ENCODE data around the gene GAPVD1. TPM values are rescaled to one million over a fixed set of nuclear protein-coding genes. Genes with fewer than 3 reads are reported as not detected.

The GAPVD1 gene
- total RNA-seq, 1 experiment from 2014 or later, result 39.5 TPM

GRCh38 chr9:125246261-125246667, 15.4 kb upstream of the GAPVD1 start:
- Histone ChIP-seq H2BK15ac (ENCODE audit: low read depth, low read length) (no peak overlapping the region), H4K5ac (ENCODE audit: insufficient read length, low read depth, low read length) (no peak overlapping the region), H2BK5ac (ENCODE audit: insufficient read length, low read length) (no peak overlapping the region), H3K4me2 (ENCODE audit: insufficient read depth, insufficient read length, low read length) (no peak overlapping the region), H3K23ac (ENCODE audit: insufficient read length, low read depth, low read length) (no peak overlapping the region), H3K14ac (ENCODE audit: insufficient read depth, low read length) (no peak overlapping the region), H4K20me1 (ENCODE audit: control insufficient read depth, insufficient read depth, insufficient read length) (no peaks in the 10 kb centered on the region), H3K79me2 (ENCODE audit: insufficient read depth, low read length) (no peaks in the 10 kb centered on the region), H4K91ac (ENCODE audit: insufficient read length, low read depth, low read length) (no peak overlapping the region), H3K27me3 (ENCODE audit: insufficient read depth, low read length) (no peaks in the 10 kb centered on the region), H2BK12ac (ENCODE audit: insufficient read length, low read depth, low read length) (no peak overlapping the region), H2BK20ac (ENCODE audit: low read depth, low read length, poor library complexity, severe bottlenecking) (no peak overlapping the region), H3K79me1 (ENCODE audit: insufficient read depth, low read depth, low read length, poor library complexity, severe bottlenecking) (no peaks in the 10 kb centered on the region), H4K8ac (replicated peaks; ENCODE audit: insufficient read length, low read depth, low read length) (no peak overlapping the region), H2AFZ (ENCODE audit: low read length) (no peak overlapping the region), H3K9ac (ENCODE audit: extremely low read depth, insufficient read length, low read length) (no peak overlapping the region), H3K23me2 (ENCODE audit: insufficient read length, low read depth, low read length, poor library complexity, severe bottlenecking) (no peaks in the 10 kb centered on the region), H3K4me1 (ENCODE audit: insufficient read depth, low read length) (no peaks in the 10 kb centered on the region), H2AK5ac (ENCODE audit: insufficient read length, low read length) (no peak overlapping the region), H3T11ph (ENCODE audit: low read length) (no peak overlapping the region), H3K27ac (ENCODE audit: insufficient read length, low read depth, low read length) (no peak overlapping the region), H3K9me3 (ENCODE audit: control insufficient read depth, low read depth, low read length) (no peaks in the 10 kb centered on the region), H3K4ac (ENCODE audit: low read depth, low read length) (no peak overlapping the region), H3K56ac (ENCODE audit: insufficient read length, low read depth, low read length) (no peak overlapping the region), H3K18ac (ENCODE audit: insufficient read length, low read depth, low read length) (no peak overlapping the region), H2BK120ac (ENCODE audit: low read depth, low read length, poor library complexity, severe bottlenecking) (no peak overlapping the region)
- Mint-ChIP-seq H3K4me1 (peaks cover 4 to 7% of the 10 kb centered on the region in 2 experiments), H3K4me3 (no peak overlapping the region), H3K36me3 (ENCODE audit: insufficient read depth in 1 of 3, low read depth in 3 of 3) (no peaks in the 10 kb centered on the region), H3K27ac (peak overlapping the region in 1 of 3 experiments; percentile 7; a peak in 1 of 7 replicates), H3K27me3 (ENCODE audit: low read depth) (no peaks in the 10 kb centered on the region; the same call in 1 of the 2 replicates), H3K9me3 (no peaks in the 10 kb centered on the region; a peak in 1 of 5 replicates)
- WGBS (ENCODE audit: extremely low coverage, insufficient read length, low lambda C conversion rate), result no CpG with 5 or more reads among the region's 6 CpGs
- DNase-seq, result no peak
- TF ChIP-seq CTCF (conservative IDR thresholded peaks at IDR 0.05), result no peak

All from H9 (cell line).